HEK293 (cell line): ENCODE results near the gene TTYH2.

Experiments
- OVOL3 ChIP-seq: fragments of 450-650 bp; formaldehyde crosslinking; IDR thresholded peaks from 2 replicates; pipeline ENCODE4 v1.5.1; 2016; ENCODE audit warnings: missing biosample characterization, missing genetic modification characterization
- SETDB1 ChIP-seq: IDR thresholded peaks from one replicate; pipeline ENCODE4 v1.6.1; 2017; ENCODE audit warnings: mild to moderate bottlenecking, low read length, moderate library complexity, mixed read lengths; ENCODE audit not compliant: insufficient read length
- ZNF138 ChIP-seq: fragments of 450-650 bp; formaldehyde crosslinking; IDR thresholded peaks from 2 replicates; pipeline ENCODE4 v1.5.1; 2016; ENCODE audit warnings: missing biosample characterization, missing genetic modification characterization, borderline replicate concordance
- ZNF274 ChIP-seq, 2 experiments: fragments of 200-500 bp in 1 of 2; fragments of 450-650 bp in 1 of 2; sonication (Bioruptor generic) in 1 of 2; formaldehyde crosslinking in 1 of 2; IDR thresholded peaks; 2 replicates each; pipeline versions ENCODE4 v1.5.1 to v1.6.1; 2014 to 2016; ENCODE audit warnings: borderline replicate concordance in 1 of 2, inconsistent platforms in 1 of 2, low read length in 1 of 2, missing biosample characterization in 1 of 2, missing genetic modification characterization in 1 of 2
- ZNF660 ChIP-seq: fragments of 450-650 bp; IDR thresholded peaks from 2 replicates; pipeline ENCODE4 v1.5.1; 2018; ENCODE audit warnings: missing biosample characterization, mild to moderate bottlenecking, missing genetic modification characterization
- TF ChIP-seq, protein P1 (sequence below): fragments of 450-650 bp; formaldehyde crosslinking; IDR thresholded peaks from 2 replicates; pipeline ENCODE4 v1.5.1; 2016; ENCODE audit warnings: missing biosample characterization, missing genetic modification characterization
- TF ChIP-seq, protein P2 (sequence below): fragments of 450-650 bp; formaldehyde crosslinking; IDR thresholded peaks from 2 replicates; pipeline ENCODE4 v1.5.1; 2016; ENCODE audit warnings: missing biosample characterization, missing genetic modification characterization
- TF ChIP-seq, protein P3 (sequence below): fragments of 450-650 bp; formaldehyde crosslinking; IDR thresholded peaks from 2 replicates; pipeline ENCODE4 v1.5.1; 2016; ENCODE audit warnings: missing biosample characterization, missing genetic modification characterization

GRCh38 chr17:74165797-74166365 lies 47.5 kb upstream of the TTYH2 start:
- TF ChIP-seq OVOL3 (tag by site-specific recombination) (no peak), ZNF660 (tag by site-specific recombination) (no peak), SETDB1 (no peak), ZNF138 (tag by site-specific recombination) (no peak), ZNF274 (IDR thresholded peaks at IDR 0.05; ENCODE audit: low read length) (no peak), ZNF274 (tag by site-specific recombination; IDR thresholded peaks at IDR 0.05; ENCODE audit: borderline replicate concordance) (no peak)
- TF ChIP-seq, protein P1, sequence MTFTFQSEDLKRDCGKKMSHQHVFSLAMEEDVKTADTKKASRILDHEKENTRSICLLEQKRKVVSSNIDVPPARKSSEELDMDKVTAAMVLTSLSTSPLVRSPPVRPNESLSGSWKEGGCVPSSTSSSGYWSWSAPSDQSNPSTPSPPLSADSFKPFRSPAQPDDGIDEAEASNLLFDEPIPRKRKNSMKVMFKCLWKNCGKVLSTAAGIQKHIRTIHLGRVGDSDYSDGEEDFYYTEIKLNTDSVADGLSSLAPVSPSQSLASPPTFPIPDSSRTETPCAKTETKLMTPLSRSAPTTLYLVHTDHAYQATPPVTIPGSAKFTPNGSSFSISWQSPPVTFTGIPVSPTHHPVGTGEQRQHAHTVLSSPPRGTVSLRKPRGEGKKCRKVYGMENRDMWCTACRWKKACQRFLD = no peak
- TF ChIP-seq, protein P2, sequence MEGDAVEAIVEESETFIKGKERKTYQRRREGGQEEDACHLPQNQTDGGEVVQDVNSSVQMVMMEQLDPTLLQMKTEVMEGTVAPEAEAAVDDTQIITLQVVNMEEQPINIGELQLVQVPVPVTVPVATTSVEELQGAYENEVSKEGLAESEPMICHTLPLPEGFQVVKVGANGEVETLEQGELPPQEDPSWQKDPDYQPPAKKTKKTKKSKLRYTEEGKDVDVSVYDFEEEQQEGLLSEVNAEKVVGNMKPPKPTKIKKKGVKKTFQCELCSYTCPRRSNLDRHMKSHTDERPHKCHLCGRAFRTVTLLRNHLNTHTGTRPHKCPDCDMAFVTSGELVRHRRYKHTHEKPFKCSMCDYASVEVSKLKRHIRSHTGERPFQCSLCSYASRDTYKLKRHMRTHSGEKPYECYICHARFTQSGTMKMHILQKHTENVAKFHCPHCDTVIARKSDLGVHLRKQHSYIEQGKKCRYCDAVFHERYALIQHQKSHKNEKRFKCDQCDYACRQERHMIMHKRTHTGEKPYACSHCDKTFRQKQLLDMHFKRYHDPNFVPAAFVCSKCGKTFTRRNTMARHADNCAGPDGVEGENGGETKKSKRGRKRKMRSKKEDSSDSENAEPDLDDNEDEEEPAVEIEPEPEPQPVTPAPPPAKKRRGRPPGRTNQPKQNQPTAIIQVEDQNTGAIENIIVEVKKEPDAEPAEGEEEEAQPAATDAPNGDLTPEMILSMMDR = no peak
- TF ChIP-seq, protein P3, sequence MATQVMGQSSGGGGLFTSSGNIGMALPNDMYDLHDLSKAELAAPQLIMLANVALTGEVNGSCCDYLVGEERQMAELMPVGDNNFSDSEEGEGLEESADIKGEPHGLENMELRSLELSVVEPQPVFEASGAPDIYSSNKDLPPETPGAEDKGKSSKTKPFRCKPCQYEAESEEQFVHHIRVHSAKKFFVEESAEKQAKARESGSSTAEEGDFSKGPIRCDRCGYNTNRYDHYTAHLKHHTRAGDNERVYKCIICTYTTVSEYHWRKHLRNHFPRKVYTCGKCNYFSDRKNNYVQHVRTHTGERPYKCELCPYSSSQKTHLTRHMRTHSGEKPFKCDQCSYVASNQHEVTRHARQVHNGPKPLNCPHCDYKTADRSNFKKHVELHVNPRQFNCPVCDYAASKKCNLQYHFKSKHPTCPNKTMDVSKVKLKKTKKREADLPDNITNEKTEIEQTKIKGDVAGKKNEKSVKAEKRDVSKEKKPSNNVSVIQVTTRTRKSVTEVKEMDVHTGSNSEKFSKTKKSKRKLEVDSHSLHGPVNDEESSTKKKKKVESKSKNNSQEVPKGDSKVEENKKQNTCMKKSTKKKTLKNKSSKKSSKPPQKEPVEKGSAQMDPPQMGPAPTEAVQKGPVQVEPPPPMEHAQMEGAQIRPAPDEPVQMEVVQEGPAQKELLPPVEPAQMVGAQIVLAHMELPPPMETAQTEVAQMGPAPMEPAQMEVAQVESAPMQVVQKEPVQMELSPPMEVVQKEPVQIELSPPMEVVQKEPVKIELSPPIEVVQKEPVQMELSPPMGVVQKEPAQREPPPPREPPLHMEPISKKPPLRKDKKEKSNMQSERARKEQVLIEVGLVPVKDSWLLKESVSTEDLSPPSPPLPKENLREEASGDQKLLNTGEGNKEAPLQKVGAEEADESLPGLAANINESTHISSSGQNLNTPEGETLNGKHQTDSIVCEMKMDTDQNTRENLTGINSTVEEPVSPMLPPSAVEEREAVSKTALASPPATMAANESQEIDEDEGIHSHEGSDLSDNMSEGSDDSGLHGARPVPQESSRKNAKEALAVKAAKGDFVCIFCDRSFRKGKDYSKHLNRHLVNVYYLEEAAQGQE (tag by site-specific recombination) = no peak
